GM03348 (cell line): ENCODE results near the gene GPR146.

Source experiments
- DNase-seq: peaks from one replicate; pipeline ENCODE4 v3.0.0; 2012; ENCODE audit warnings: low spot score

GPR146 gene

GRCh38 chr7:1106063-1106792, 61.9 kb downstream of the GPR146 start:
- no peak for DNase-seq

- DNase-seq = no peak
Observed at GRCh38 chr7:1106793-1107421, 62.6 kb downstream of the GPR146 start.

GRCh38 chr7:1108264-1108920, 64.0 kb downstream of the GPR146 start:
- DNase-seq = no peak
